Ishikawa (cell line): ENCODE results near the gene SLC12A4.

Experiments
- EGR1 ChIP-seq: IDR thresholded peaks from 2 replicates; pipeline ENCODE4 v1.6.1; 2012
- EP300 ChIP-seq: IDR thresholded peaks from 2 replicates; pipeline ENCODE4 v1.6.1; 2012; ENCODE audit warnings: borderline replicate concordance
- FOXM1 ChIP-seq: IDR thresholded peaks from 2 replicates; pipeline ENCODE4 v1.6.1; 2012; ENCODE audit warnings: low read depth, borderline replicate concordance
- NFIC ChIP-seq: IDR thresholded peaks from 2 replicates; pipeline ENCODE4 v1.6.1; 2012
- TAF1 ChIP-seq: IDR thresholded peaks from 2 replicates; pipeline ENCODE4 v1.6.1; 2012; ENCODE audit warnings: low read depth, mild to moderate bottlenecking
- TEAD4 ChIP-seq: IDR thresholded peaks from 2 replicates; pipeline ENCODE4 v1.6.1; 2012
- YY1 ChIP-seq: IDR thresholded peaks from 2 replicates; pipeline ENCODE4 v1.6.1; 2012; ENCODE audit warnings: low read depth
- TF ChIP-seq, protein P1 (sequence below): IDR thresholded peaks from 2 replicates; pipeline ENCODE4 v1.6.1; 2012
- TF ChIP-seq, protein P2 (sequence below): IDR thresholded peaks from 2 replicates; pipeline ENCODE4 v1.6.1; 2012; ENCODE audit warnings: low read depth, mild to moderate bottlenecking

DNA sequence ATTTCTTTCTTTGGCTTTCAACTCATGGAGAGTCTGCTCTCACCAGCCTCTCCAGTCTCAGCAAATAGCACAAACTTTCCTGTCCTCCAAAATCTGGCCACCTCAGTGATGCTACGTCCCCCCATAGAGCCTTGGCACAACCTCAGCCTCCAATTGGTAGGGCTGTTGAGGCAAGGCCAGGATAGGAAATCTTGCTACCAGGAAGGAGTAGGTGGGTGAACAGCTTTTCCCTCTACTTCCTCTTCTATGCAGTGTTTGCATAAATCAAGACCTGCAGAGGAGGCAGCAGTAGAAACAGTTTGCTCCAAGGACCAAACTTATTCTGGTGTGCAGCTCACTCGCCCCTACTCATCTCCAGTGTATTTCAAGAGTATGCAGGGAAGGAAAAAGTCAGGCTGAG is 31.5 kb upstream of the SLC12A4 start:
- TF ChIP-seq YY1, result no peak
- TF ChIP-seq, protein P1, sequence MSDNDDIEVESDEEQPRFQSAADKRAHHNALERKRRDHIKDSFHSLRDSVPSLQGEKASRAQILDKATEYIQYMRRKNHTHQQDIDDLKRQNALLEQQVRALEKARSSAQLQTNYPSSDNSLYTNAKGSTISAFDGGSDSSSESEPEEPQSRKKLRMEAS, result no peak
- no peak for TF ChIP-seq EGR1
- TF ChIP-seq TAF1, result no peak
- no peak for TF ChIP-seq NFIC
- TF ChIP-seq TEAD4, result no peak
- TF ChIP-seq, protein P2, sequence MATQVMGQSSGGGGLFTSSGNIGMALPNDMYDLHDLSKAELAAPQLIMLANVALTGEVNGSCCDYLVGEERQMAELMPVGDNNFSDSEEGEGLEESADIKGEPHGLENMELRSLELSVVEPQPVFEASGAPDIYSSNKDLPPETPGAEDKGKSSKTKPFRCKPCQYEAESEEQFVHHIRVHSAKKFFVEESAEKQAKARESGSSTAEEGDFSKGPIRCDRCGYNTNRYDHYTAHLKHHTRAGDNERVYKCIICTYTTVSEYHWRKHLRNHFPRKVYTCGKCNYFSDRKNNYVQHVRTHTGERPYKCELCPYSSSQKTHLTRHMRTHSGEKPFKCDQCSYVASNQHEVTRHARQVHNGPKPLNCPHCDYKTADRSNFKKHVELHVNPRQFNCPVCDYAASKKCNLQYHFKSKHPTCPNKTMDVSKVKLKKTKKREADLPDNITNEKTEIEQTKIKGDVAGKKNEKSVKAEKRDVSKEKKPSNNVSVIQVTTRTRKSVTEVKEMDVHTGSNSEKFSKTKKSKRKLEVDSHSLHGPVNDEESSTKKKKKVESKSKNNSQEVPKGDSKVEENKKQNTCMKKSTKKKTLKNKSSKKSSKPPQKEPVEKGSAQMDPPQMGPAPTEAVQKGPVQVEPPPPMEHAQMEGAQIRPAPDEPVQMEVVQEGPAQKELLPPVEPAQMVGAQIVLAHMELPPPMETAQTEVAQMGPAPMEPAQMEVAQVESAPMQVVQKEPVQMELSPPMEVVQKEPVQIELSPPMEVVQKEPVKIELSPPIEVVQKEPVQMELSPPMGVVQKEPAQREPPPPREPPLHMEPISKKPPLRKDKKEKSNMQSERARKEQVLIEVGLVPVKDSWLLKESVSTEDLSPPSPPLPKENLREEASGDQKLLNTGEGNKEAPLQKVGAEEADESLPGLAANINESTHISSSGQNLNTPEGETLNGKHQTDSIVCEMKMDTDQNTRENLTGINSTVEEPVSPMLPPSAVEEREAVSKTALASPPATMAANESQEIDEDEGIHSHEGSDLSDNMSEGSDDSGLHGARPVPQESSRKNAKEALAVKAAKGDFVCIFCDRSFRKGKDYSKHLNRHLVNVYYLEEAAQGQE, result no peak
- TF ChIP-seq FOXM1, result no peak
- no peak for TF ChIP-seq EP300
